ENCODE data around the gene GRIK4. TPM values are rescaled to one million over a fixed set of nuclear protein-coding genes. Genes with fewer than 3 reads are reported as not detected.

Gene GRIK4
- total and polyA plus RNA-seq, 9 of the 15 experiments (the other 6 are each of a cell fraction or from before 2014, with no cell fraction given): not detected

- TF ChIP-seq, protein P1, sequence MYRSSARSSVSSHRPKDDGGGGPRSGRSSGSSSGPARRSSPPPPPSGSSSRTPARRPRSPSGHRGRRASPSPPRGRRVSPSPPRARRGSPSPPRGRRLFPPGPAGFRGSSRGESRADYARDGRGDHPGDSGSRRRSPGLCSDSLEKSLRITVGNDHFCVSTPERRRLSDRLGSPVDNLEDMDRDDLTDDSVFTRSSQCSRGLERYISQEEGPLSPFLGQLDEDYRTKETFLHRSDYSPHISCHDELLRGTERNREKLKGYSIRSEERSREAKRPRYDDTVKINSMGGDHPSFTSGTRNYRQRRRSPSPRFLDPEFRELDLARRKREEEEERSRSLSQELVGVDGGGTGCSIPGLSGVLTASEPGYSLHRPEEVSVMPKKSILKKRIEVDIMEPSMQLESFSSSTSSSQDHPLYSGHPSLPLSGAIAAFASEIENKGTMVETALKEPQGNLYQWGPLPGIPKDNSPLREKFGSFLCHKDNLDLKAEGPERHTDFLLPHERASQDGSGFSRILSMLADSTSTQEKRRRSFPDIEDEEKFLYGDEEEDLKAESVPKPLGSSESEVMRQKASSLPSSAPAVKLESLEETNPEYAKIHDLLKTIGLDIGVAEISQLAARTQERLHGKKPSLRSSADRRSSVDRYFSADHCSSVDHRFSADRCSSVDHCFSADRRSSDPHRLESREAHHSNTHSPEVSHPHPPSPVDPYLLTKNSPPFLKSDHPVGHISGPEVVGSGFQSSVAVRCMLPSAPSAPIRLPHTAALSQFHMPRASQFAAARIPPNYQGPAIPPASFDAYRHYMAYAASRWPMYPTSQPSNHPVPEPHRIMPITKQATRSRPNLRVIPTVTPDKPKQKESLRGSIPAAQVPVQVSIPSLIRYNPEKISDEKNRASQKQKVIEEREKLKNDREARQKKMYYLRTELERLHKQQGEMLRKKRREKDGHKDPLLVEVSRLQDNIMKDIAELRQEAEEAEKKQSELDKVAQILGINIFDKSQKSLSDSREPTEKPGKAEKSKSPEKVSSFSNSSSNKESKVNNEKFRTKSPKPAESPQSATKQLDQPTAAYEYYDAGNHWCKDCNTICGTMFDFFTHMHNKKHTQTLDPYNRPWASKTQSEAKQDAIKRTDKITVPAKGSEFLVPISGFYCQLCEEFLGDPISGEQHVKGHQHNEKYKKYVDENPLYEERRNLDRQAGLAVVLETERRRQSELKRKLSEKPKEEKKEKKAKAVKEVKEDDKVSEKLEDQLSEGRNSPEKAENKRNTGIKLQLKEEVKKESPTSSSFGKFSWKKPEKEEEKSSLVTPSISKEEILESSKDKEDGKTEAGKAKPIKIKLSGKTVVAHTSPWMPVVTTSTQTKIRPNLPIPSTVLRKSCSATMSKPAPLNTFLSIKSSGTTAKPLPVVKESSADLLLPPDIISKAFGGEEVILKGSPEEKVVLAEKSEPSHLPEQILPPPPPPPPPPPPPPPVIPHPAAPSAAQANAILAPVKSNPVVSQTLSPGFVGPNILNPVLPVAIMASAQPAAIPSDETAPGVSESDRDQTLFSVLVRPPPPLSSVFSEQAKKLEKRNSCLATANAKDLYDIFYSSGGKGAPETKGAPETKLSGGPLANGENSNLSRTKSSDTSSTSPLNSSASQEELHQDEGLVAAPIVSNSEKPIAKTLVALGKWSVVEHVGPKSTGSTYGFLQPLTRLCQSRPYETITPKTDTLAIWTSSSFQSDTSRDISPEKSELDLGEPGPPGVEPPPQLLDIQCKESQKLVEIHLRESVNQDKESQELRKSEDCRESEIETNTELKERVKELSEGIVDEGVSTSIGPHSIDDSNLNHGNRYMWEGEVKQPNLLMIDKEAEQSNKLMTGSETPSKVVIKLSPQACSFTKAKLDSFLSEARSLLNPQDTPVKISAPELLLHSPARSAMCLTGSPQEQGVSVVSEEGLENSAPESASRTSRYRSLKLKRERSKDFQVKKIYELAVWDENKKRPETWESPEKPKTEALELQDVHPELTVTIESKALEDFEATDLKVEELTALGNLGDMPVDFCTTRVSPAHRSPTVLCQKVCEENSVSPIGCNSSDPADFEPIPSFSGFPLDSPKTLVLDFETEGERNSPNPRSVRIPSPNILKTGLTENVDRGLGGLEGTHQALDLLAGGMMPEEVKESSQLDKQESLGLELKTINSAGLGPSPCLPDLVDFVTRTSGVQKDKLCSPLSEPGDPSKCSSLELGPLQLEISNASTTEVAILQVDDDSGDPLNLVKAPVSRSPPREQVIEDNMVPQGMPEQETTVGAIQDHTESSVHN (IDR thresholded peaks at IDR 0.05; ENCODE audit: borderline replicate concordance in 1 of 2, low read depth in 1 of 2): no peak
- TF ChIP-seq ZEB2 (IDR thresholded peaks at IDR 0.05): no peak
- no peak for TF ChIP-seq NUFIP1 (IDR thresholded peaks at IDR 0.05; ENCODE audit: partially characterized antibody)
- TF ChIP-seq TEAD2 (tag; IDR thresholded peaks at IDR 0.05): no peak
- no peak for TF ChIP-seq HNRNPLL (IDR thresholded peaks at IDR 0.05; ENCODE audit: low read depth, low read length, poor library complexity, severe bottlenecking)
- no peak for TF ChIP-seq U2AF2 (optimal IDR thresholded peaks at IDR 0.05; ENCODE audit: low read depth, low read length)
- TF ChIP-seq, protein P2, sequence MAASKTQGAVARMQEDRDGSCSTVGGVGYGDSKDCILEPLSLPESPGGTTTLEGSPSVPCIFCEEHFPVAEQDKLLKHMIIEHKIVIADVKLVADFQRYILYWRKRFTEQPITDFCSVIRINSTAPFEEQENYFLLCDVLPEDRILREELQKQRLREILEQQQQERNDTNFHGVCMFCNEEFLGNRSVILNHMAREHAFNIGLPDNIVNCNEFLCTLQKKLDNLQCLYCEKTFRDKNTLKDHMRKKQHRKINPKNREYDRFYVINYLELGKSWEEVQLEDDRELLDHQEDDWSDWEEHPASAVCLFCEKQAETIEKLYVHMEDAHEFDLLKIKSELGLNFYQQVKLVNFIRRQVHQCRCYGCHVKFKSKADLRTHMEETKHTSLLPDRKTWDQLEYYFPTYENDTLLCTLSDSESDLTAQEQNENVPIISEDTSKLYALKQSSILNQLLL (CRISPR knock-in tag; IDR thresholded peaks at IDR 0.05; ENCODE audit: borderline replicate concordance): no peak
- TF ChIP-seq PML (IDR thresholded peaks at IDR 0.05; ENCODE audit: low read length): no peak
- TF ChIP-seq NRF1 (conservative IDR thresholded peaks at IDR 0.05 in 1 of 2, IDR thresholded peaks at IDR 0.05 in 1 of 2): no peak
- TF ChIP-seq RAD21 (CRISPR knock-in tag; conservative IDR thresholded peaks at IDR 0.05 in 1 of 2, IDR thresholded peaks at IDR 0.05 in 1 of 2): no peak
- no peak for TF ChIP-seq POLR3A (IDR thresholded peaks at IDR 0.05; ENCODE audit: borderline replicate concordance, extremely low read depth, insufficient read depth, insufficient read length)
- TF ChIP-seq EGR1 (conservative IDR thresholded peaks at IDR 0.05): no peak
Observed at GRCh38 chr11:120554766-120555432, 43.4 kb downstream of the GRIK4 start (continued).

All from K562 (cell line).